Fibroblast of villous mesenchyme (primary cell): ENCODE data around the gene THTPA. TPM values are rescaled to one million over a fixed set of nuclear protein-coding genes. Genes with fewer than 3 reads are reported as not detected.

ENCODE experiments used
- DNase-seq: peaks from one replicate; pipeline ENCODE4 v3.0.0-alpha.2; 2010; ENCODE audit warnings: low read depth
- H3K4me3 ChIP-seq: 2 replicates; pipeline ENCODE4 v1.5.1; 2011; ENCODE audit warnings: low read depth, mild to moderate bottlenecking, low read length
- CTCF ChIP-seq: IDR thresholded peaks from 2 replicates; pipeline ENCODE4 v1.5.1; 2012; ENCODE audit warnings: low read depth, mild to moderate bottlenecking, low read length; ENCODE audit not compliant: insufficient read depth
- total RNA-seq: library from RNA; depleted of rRNA; stranded (reverse); fragments of >200 nt; gene quantifications from 2 replicates; pipeline ENCODE4 v1.2.3, GENCODE V29; 2012

The THTPA gene
- total RNA-seq, 1 donor = 15.5 TPM

- no peak overlapping the region for H3K4me3 ChIP-seq
- no peak for TF ChIP-seq CTCF
- no peak for DNase-seq
Measured at GRCh38 chr14:23573384-23574015, 17.4 kb downstream of the THTPA start.

DNA sequence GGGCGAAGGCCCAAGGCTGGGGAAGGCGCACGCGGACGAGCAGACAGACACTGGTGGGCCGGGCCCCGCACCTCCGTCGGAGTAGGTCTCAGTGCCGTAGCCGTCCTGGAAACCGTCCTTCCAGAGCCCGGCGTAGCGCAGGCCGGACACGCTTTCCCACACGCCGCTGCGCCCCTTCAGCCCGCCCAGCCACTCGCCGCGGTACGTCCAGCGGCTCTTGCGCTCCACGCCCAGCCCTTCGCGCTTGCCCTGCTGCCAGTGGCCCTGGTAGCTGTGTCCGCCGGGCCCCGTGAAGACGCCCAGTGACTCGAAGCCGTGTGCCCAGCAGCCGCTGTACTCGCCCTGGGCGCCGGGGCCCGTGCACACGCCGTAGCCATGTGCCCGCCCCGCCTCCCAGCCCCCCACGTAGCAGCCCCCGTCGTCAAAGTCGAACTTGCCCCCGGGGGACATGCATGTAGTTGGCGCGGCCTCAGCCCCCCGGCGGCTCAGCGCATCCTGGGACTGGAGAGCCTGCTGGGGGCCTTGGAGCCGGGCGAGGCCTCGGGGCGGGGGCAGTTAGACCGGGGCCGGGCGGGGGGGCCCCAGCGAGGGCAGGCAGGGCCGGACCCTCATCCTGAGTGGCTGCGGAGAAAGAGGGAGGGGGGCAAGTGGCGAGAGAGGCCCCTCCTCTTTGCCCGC lies 21.1 kb downstream of the THTPA start:
- no peak for DNase-seq
- no peak for TF ChIP-seq CTCF

DNA sequence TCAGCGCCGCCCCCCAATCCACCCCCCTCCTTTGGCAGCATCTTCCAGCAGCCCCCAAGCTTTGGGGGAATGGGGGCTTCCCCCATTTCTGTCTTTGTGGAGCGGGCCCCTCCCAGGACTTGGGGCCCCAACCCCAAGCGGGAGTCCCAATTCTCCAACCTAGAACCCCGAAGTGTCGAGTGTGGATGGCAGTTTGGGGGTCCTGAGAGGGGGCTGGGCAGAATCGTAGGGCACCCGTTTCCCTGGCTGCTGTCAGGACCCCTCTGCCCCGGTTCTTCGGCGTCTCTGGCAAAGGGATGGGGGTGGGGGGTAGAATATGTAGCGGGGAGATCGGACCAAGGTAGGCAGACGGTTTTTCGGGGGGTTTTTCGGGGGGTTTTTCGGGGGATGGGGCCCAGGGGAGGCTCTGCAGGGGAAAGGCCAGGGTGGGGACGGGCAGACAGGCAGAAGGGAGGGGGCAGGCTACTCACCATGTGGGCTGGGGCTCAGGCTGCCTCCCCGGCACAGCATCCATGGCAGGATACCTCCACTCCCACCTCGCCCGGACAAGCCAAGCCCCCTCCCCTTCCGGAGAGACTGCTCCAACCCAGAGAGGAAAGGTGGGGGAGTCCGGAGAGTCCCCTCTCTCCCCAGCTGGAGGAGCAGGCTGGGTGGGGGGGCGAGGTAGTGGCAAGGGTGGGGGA lies 21.8 kb downstream of the THTPA start:
- TF ChIP-seq CTCF = no peak
- DNase-seq = no peak
- H3K4me3 ChIP-seq = no peak overlapping the region

More for the DNA sequence above, 21.1 kb downstream of the THTPA start:
- no peak overlapping the region for H3K4me3 ChIP-seq

- no peak for TF ChIP-seq CTCF
- no peak for DNase-seq
- H3K4me3 ChIP-seq = no peak within 1 kb of the TSS
Measured at GRCh38 chr14:23578560-23579310, 22.7 kb downstream of the THTPA start, which contains the start of gene JPH4. Gene JPH4 (minus strand): TSS chr14:23578790. CDS start chr14:23577453, 1,337 bp downstream.

GRCh38 chr14:23579311-23579630 lies 23.2 kb downstream of the THTPA start:
- no peak overlapping the region for H3K4me3 ChIP-seq

More at GRCh38 chr14:23579311-23579630, 23.2 kb downstream of the THTPA start:
- DNase-seq = no peak
- no peak for TF ChIP-seq CTCF
